ENCODE data around the gene SUSD3.
"Not testable (repeated sequence)": the region's sequence is repeated elsewhere in the genome, so short reads cannot be mapped to it uniquely, and the experiment has no call there.

DNA sequence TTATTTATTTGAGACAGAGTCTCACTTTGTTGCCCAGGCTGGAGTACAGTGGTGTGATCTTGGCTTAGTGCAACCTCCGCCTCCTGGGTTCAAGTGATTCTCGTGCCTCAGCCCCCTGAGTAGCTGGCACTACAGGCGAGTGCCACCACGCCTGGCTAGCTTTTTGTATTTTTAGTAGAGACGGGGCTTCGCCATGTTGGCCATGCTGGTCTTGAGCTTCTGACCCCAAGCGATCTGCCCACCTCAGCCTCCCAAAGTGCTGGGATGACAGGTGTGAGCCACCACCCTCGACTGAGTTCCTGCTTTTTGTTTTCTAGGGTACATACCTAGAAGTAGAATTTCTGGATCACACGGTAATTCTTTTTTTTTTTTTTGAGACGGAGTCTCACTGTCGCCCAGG, 42.6 kb downstream of the SUSD3 start:
- TF ChIP-seq, protein P1, sequence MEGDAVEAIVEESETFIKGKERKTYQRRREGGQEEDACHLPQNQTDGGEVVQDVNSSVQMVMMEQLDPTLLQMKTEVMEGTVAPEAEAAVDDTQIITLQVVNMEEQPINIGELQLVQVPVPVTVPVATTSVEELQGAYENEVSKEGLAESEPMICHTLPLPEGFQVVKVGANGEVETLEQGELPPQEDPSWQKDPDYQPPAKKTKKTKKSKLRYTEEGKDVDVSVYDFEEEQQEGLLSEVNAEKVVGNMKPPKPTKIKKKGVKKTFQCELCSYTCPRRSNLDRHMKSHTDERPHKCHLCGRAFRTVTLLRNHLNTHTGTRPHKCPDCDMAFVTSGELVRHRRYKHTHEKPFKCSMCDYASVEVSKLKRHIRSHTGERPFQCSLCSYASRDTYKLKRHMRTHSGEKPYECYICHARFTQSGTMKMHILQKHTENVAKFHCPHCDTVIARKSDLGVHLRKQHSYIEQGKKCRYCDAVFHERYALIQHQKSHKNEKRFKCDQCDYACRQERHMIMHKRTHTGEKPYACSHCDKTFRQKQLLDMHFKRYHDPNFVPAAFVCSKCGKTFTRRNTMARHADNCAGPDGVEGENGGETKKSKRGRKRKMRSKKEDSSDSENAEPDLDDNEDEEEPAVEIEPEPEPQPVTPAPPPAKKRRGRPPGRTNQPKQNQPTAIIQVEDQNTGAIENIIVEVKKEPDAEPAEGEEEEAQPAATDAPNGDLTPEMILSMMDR (conservative IDR thresholded peaks at IDR 0.05; ENCODE audit: low read depth, low read length): not testable (repeated sequence)
- not testable (repeated sequence) for TF ChIP-seq POLR2A (IDR thresholded peaks at IDR 0.05; ENCODE audit: low read depth, low read length); RAD21 (IDR thresholded peaks at IDR 0.05; ENCODE audit: low read length); MXI1 (IDR thresholded peaks at IDR 0.05; ENCODE audit: borderline replicate concordance, low read depth, low read length); CHD1 (IDR thresholded peaks at IDR 0.05; ENCODE audit: low read depth, low read length); RFX5 (IDR thresholded peaks at IDR 0.05; ENCODE audit: low read depth, low read length); CEBPB (IDR thresholded peaks at IDR 0.05; ENCODE audit: low read depth, low read length); BHLHE40 (IDR thresholded peaks at IDR 0.05; ENCODE audit: low read depth, low read length); RCOR1 (IDR thresholded peaks at IDR 0.05; ENCODE audit: insufficient replicate concordance, low read length); MAZ (IDR thresholded peaks at IDR 0.05; ENCODE audit: borderline replicate concordance, low read depth, low read length); SMC3 (IDR thresholded peaks at IDR 0.05; ENCODE audit: low read depth, low read length)
- TF ChIP-seq, protein P2, sequence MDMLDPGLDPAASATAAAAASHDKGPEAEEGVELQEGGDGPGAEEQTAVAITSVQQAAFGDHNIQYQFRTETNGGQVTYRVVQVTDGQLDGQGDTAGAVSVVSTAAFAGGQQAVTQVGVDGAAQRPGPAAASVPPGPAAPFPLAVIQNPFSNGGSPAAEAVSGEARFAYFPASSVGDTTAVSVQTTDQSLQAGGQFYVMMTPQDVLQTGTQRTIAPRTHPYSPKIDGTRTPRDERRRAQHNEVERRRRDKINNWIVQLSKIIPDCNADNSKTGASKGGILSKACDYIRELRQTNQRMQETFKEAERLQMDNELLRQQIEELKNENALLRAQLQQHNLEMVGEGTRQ (IDR thresholded peaks at IDR 0.05; ENCODE audit: low read depth, low read length): not testable (repeated sequence)
- TF ChIP-seq, protein P3, sequence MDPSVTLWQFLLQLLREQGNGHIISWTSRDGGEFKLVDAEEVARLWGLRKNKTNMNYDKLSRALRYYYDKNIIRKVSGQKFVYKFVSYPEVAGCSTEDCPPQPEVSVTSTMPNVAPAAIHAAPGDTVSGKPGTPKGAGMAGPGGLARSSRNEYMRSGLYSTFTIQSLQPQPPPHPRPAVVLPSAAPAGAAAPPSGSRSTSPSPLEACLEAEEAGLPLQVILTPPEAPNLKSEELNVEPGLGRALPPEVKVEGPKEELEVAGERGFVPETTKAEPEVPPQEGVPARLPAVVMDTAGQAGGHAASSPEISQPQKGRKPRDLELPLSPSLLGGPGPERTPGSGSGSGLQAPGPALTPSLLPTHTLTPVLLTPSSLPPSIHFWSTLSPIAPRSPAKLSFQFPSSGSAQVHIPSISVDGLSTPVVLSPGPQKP (IDR thresholded peaks at IDR 0.05; ENCODE audit: borderline replicate concordance, low read depth, low read length): not testable (repeated sequence)
